Measurements from ENCODE around the gene GPC5.

Gene GPC5

GRCh38 chr13:92804926-92805325 is 1406.5 kb downstream of the GPC5 start:
- H3K4me3 ChIP-seq (ENCODE audit: low read length in 2 of 2), result no peak overlapping the region
- no peaks in the 10 kb centered on the region for H3K27me3 ChIP-seq (ENCODE audit: control insufficient read depth in 2 of 2, insufficient read depth in 2 of 2, low read length in 2 of 2)
- no peak overlapping the region for H3K9ac ChIP-seq (ENCODE audit: low read depth in 1 of 2, low read length in 2 of 2)
- H3K36me3 ChIP-seq (ENCODE audit: control insufficient read depth in 2 of 2, insufficient read depth in 2 of 2, low read length in 2 of 2), result no peaks in the 10 kb centered on the region
- no peak overlapping the region for H3K27ac ChIP-seq (ENCODE audit: low read depth in 2 of 2, low read length in 2 of 2)
- no peaks in the 10 kb centered on the region for H3K4me1 ChIP-seq (ENCODE audit: control insufficient read depth in 2 of 2, insufficient read depth in 2 of 2, low read length in 2 of 2)
- H3K9me3 ChIP-seq (ENCODE audit: control insufficient read depth in 2 of 2, low read length in 2 of 2), result no peaks in the 10 kb centered on the region

- H3K4me3 ChIP-seq (ENCODE audit: low read length in 2 of 2), result peak overlapping the region; percentile 55 to 60
- H3K9ac ChIP-seq (ENCODE audit: low read depth in 1 of 2, low read length in 2 of 2), result no peak overlapping the region
- no peaks in the 10 kb centered on the region for H3K4me1 ChIP-seq (ENCODE audit: control insufficient read depth in 2 of 2, insufficient read depth in 2 of 2, low read length in 2 of 2)
- no peaks in the 10 kb centered on the region for H3K27me3 ChIP-seq (ENCODE audit: control insufficient read depth in 2 of 2, insufficient read depth in 2 of 2, low read length in 2 of 2)
- H3K9me3 ChIP-seq (ENCODE audit: control insufficient read depth in 2 of 2, low read length in 2 of 2), result no peaks in the 10 kb centered on the region
- H3K36me3 ChIP-seq (ENCODE audit: control insufficient read depth in 2 of 2, insufficient read depth in 2 of 2, low read length in 2 of 2), result no peaks in the 10 kb centered on the region
- H3K27ac ChIP-seq (ENCODE audit: low read depth in 2 of 2, low read length in 2 of 2), result no peak overlapping the region
Observed at GRCh38 chr13:92805766-92806165, 1407.3 kb downstream of the GPC5 start.

GRCh38 chr13:92806215-92806614 is 1407.8 kb downstream of the GPC5 start:
- Histone ChIP-seq H3K9ac (ENCODE audit: low read depth in 1 of 2, low read length in 2 of 2) (no peak overlapping the region), H3K4me1 (ENCODE audit: control insufficient read depth in 2 of 2, insufficient read depth in 2 of 2, low read length in 2 of 2) (no peaks in the 10 kb centered on the region), H3K9me3 (ENCODE audit: control insufficient read depth in 2 of 2, low read length in 2 of 2) (no peaks in the 10 kb centered on the region), H3K4me3 (ENCODE audit: low read length in 2 of 2) (peak overlapping the region; percentile 55 to 60), H3K27ac (ENCODE audit: low read depth in 2 of 2, low read length in 2 of 2) (peak overlapping the region in 1 of 2 donors; percentile 1), H3K36me3 (ENCODE audit: control insufficient read depth in 2 of 2, insufficient read depth in 2 of 2, low read length in 2 of 2) (no peaks in the 10 kb centered on the region), H3K27me3 (ENCODE audit: control insufficient read depth in 2 of 2, insufficient read depth in 2 of 2, low read length in 2 of 2) (no peaks in the 10 kb centered on the region)

DNA sequence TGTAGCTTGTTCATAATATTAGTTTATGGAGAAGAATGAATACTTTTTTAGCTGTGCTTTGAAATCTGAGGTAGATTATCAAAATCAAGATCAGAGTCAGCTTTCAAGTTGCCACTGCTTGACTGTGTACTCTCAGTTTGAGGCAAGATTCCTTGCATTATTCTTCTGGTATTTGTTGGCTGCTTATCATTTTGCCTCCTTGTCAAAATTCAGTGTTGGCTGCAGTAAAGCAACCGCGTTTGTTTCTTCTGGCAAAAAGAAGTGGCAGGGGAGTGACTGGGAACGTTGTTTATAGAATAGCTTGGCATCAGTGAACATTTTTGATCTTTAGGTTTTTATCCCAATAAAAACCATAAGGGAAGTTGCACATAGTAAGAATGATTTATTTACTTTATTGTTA is 1408.9 kb downstream of the GPC5 start:
- Histone ChIP-seq H3K27me3 (ENCODE audit: control insufficient read depth in 2 of 2, insufficient read depth in 2 of 2, low read length in 2 of 2) (no peaks in the 10 kb centered on the region), H3K9ac (ENCODE audit: low read depth in 1 of 2, low read length in 2 of 2) (no peak overlapping the region), H3K27ac (ENCODE audit: low read depth in 2 of 2, low read length in 2 of 2) (no peak overlapping the region), H3K36me3 (ENCODE audit: control insufficient read depth in 2 of 2, insufficient read depth in 2 of 2, low read length in 2 of 2) (no peaks in the 10 kb centered on the region), H3K4me1 (ENCODE audit: control insufficient read depth in 2 of 2, insufficient read depth in 2 of 2, low read length in 2 of 2) (no peaks in the 10 kb centered on the region), H3K9me3 (ENCODE audit: control insufficient read depth in 2 of 2, low read length in 2 of 2) (peaks cover 0 to 5% of the 10 kb centered on the region in 2 donors), H3K4me3 (ENCODE audit: low read length in 2 of 2) (no peak overlapping the region)

GRCh38 chr13:92807966-92808365 is 1409.5 kb downstream of the GPC5 start:
- H3K4me3 ChIP-seq (ENCODE audit: low read length in 2 of 2), result no peak overlapping the region
- H3K9me3 ChIP-seq (ENCODE audit: control insufficient read depth in 2 of 2, low read length in 2 of 2), result peaks cover 0 to 5% of the 10 kb centered on the region in 2 donors
- H3K27ac ChIP-seq (ENCODE audit: low read depth in 2 of 2, low read length in 2 of 2), result no peak overlapping the region
- no peak overlapping the region for H3K9ac ChIP-seq (ENCODE audit: low read depth in 1 of 2, low read length in 2 of 2)
- H3K27me3 ChIP-seq (ENCODE audit: control insufficient read depth in 2 of 2, insufficient read depth in 2 of 2, low read length in 2 of 2), result no peaks in the 10 kb centered on the region
- no peaks in the 10 kb centered on the region for H3K4me1 ChIP-seq (ENCODE audit: control insufficient read depth in 2 of 2, insufficient read depth in 2 of 2, low read length in 2 of 2)
- H3K36me3 ChIP-seq (ENCODE audit: control insufficient read depth in 2 of 2, insufficient read depth in 2 of 2, low read length in 2 of 2), result no peaks in the 10 kb centered on the region

DNA sequence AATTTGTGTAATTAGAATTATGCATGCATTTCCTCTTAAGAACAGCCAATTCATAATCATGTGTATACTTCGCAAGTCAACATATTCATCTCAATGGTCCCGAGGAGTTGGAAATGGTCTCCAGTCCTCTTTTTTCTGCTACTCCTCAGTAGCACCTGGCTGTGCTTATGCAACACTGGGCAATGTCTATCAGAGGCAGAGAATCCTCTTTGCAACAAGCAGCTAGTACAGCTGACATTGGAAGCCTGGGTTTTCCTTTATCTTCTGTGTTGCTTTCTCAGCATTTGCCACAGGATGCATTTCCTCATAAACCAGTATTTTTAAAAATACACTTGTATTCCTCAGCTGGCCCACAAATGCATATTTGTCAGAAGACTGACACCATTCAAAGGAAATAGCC is 1422.9 kb downstream of the GPC5 start:
- no peak overlapping the region for H3K27ac ChIP-seq (ENCODE audit: low read depth in 2 of 2, low read length in 2 of 2)
- H3K9me3 ChIP-seq (ENCODE audit: control insufficient read depth in 2 of 2, low read length in 2 of 2), result no peaks in the 10 kb centered on the region
- no peaks in the 10 kb centered on the region for H3K27me3 ChIP-seq (ENCODE audit: control insufficient read depth in 2 of 2, insufficient read depth in 2 of 2, low read length in 2 of 2)
- H3K9ac ChIP-seq (ENCODE audit: low read depth in 1 of 2, low read length in 2 of 2), result no peak overlapping the region
- H3K4me1 ChIP-seq (ENCODE audit: control insufficient read depth in 2 of 2, insufficient read depth in 2 of 2, low read length in 2 of 2), result no peaks in the 10 kb centered on the region
- no peaks in the 10 kb centered on the region for H3K36me3 ChIP-seq (ENCODE audit: control insufficient read depth in 2 of 2, insufficient read depth in 2 of 2, low read length in 2 of 2)
- H3K4me3 ChIP-seq (ENCODE audit: low read length in 2 of 2), result no peak overlapping the region

DNA sequence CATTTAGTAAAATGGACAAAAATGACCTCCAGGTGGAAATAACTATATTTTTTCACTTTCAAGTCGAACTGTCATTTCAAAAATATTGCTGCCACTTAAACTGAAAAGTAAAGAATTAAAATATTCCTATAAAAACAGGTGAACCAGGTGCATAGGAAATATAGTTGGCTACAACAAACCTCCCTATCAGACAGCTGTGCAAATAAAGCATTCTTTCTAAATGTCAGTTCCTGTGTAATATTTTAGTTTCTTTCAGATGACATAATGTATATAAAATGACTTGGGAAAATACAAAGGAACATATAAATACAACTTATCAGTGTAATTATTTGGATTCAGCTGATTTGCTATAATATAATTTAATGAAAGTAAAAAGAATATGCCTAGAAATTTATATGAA is 1424.6 kb downstream of the GPC5 start:
- no peaks in the 10 kb centered on the region for H3K36me3 ChIP-seq (ENCODE audit: control insufficient read depth in 2 of 2, insufficient read depth in 2 of 2, low read length in 2 of 2)
- H3K4me1 ChIP-seq (ENCODE audit: control insufficient read depth in 2 of 2, insufficient read depth in 2 of 2, low read length in 2 of 2), result no peaks in the 10 kb centered on the region
- H3K27me3 ChIP-seq (ENCODE audit: control insufficient read depth in 2 of 2, insufficient read depth in 2 of 2, low read length in 2 of 2), result no peaks in the 10 kb centered on the region
- H3K27ac ChIP-seq (ENCODE audit: low read depth in 2 of 2, low read length in 2 of 2), result no peak overlapping the region
- H3K9me3 ChIP-seq (ENCODE audit: control insufficient read depth in 2 of 2, low read length in 2 of 2), result no peaks in the 10 kb centered on the region
- no peak overlapping the region for H3K4me3 ChIP-seq (ENCODE audit: low read length in 2 of 2)
- H3K9ac ChIP-seq (ENCODE audit: low read depth in 1 of 2, low read length in 2 of 2), result no peak overlapping the region

- Histone ChIP-seq H3K9me3 (ENCODE audit: control insufficient read depth in 2 of 2, low read length in 2 of 2) (no peaks in the 10 kb centered on the region), H3K27me3 (ENCODE audit: control insufficient read depth in 2 of 2, insufficient read depth in 2 of 2, low read length in 2 of 2) (no peaks in the 10 kb centered on the region), H3K9ac (ENCODE audit: low read depth in 1 of 2, low read length in 2 of 2) (no peak overlapping the region), H3K27ac (ENCODE audit: low read depth in 2 of 2, low read length in 2 of 2) (no peak overlapping the region), H3K4me3 (ENCODE audit: low read length in 2 of 2) (no peak overlapping the region), H3K4me1 (ENCODE audit: control insufficient read depth in 2 of 2, insufficient read depth in 2 of 2, low read length in 2 of 2) (no peaks in the 10 kb centered on the region), H3K36me3 (ENCODE audit: control insufficient read depth in 2 of 2, insufficient read depth in 2 of 2, low read length in 2 of 2) (no peaks in the 10 kb centered on the region)
Observed at GRCh38 chr13:92825938-92826596, 1427.6 kb downstream of the GPC5 start.

DNA sequence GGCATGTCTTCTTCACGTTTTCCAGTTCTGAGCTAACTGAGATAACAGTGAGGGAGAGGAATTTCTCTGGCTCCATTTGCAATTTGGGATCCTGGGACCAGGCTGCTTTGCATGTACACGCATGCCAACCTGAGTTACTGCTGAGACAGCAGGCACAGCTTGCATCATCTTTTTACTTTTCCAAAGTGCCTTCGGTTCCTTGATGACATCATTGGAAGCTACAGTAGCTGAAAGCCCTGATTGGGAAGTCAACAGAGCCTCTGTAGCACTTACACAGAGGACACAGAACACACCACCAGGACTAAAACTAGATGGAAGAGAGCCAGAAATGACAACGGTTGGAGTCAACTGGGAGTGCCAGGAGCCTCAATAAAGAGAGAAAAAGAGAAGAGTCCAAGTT is 1429.1 kb downstream of the GPC5 start:
- no peak overlapping the region for H3K27ac ChIP-seq (ENCODE audit: low read depth in 2 of 2, low read length in 2 of 2)
- H3K27me3 ChIP-seq (ENCODE audit: control insufficient read depth in 2 of 2, insufficient read depth in 2 of 2, low read length in 2 of 2), result no peaks in the 10 kb centered on the region
- H3K4me3 ChIP-seq (ENCODE audit: low read length in 2 of 2), result no peak overlapping the region
- no peak overlapping the region for H3K9ac ChIP-seq (ENCODE audit: low read depth in 1 of 2, low read length in 2 of 2)
- H3K9me3 ChIP-seq (ENCODE audit: control insufficient read depth in 2 of 2, low read length in 2 of 2), result no peaks in the 10 kb centered on the region
- H3K4me1 ChIP-seq (ENCODE audit: control insufficient read depth in 2 of 2, insufficient read depth in 2 of 2, low read length in 2 of 2), result no peaks in the 10 kb centered on the region
- no peaks in the 10 kb centered on the region for H3K36me3 ChIP-seq (ENCODE audit: control insufficient read depth in 2 of 2, insufficient read depth in 2 of 2, low read length in 2 of 2)

- H3K36me3 ChIP-seq (ENCODE audit: control insufficient read depth in 2 of 2, insufficient read depth in 2 of 2, low read length in 2 of 2), result no peaks in the 10 kb centered on the region
- H3K27ac ChIP-seq (ENCODE audit: low read depth in 2 of 2, low read length in 2 of 2), result no peak overlapping the region
Observed at GRCh38 chr13:92829930-92830329, 1431.5 kb downstream of the GPC5 start.

GRCh38 chr13:92830821-92831220 is 1432.4 kb downstream of the GPC5 start:
- H3K27me3 ChIP-seq (ENCODE audit: control insufficient read depth in 2 of 2, insufficient read depth in 2 of 2, low read length in 2 of 2), result no peaks in the 10 kb centered on the region
- H3K9ac ChIP-seq (ENCODE audit: low read depth in 1 of 2, low read length in 2 of 2), result no peak overlapping the region
- H3K4me3 ChIP-seq (ENCODE audit: low read length in 2 of 2), result no peak overlapping the region
- no peaks in the 10 kb centered on the region for H3K9me3 ChIP-seq (ENCODE audit: control insufficient read depth in 2 of 2, low read length in 2 of 2)
- H3K36me3 ChIP-seq (ENCODE audit: control insufficient read depth in 2 of 2, insufficient read depth in 2 of 2, low read length in 2 of 2), result no peaks in the 10 kb centered on the region
- H3K27ac ChIP-seq (ENCODE audit: low read depth in 2 of 2, low read length in 2 of 2), result no peak overlapping the region
- H3K4me1 ChIP-seq (ENCODE audit: control insufficient read depth in 2 of 2, insufficient read depth in 2 of 2, low read length in 2 of 2), result no peaks in the 10 kb centered on the region

More at GRCh38 chr13:92829930-92830329, 1431.5 kb downstream of the GPC5 start:
- Histone ChIP-seq H3K27me3 (ENCODE audit: control insufficient read depth in 2 of 2, insufficient read depth in 2 of 2, low read length in 2 of 2) (no peaks in the 10 kb centered on the region), H3K9me3 (ENCODE audit: control insufficient read depth in 2 of 2, low read length in 2 of 2) (no peaks in the 10 kb centered on the region), H3K4me3 (ENCODE audit: low read length in 2 of 2) (no peak overlapping the region), H3K4me1 (ENCODE audit: control insufficient read depth in 2 of 2, insufficient read depth in 2 of 2, low read length in 2 of 2) (no peaks in the 10 kb centered on the region), H3K9ac (ENCODE audit: low read depth in 1 of 2, low read length in 2 of 2) (no peak overlapping the region)
